Right lobe of liver (tissue), 6 donors: Measurements from ENCODE around the gene CA6. TPM values are rescaled to one million over a fixed set of nuclear protein-coding genes. Genes with fewer than 3 reads are reported as not detected.

Experiments used
- ATAC-seq, 4 donors: fragments of 200-7000 bp; cut with Tn5 transposase; one replicate each; pipeline ENCODE4 v1.9.1; 2020; ENCODE audit warnings: mild to moderate bottlenecking in 4 of 4, moderate library complexity in 4 of 4
- DNase-seq, 3 donors: peaks; one replicate each; pipeline ENCODE4 v3.0.0-alpha.2; 2020
- H3K27ac ChIP-seq, 3 donors: fragments of 200-600 bp; one replicate each; pipeline ENCODE4 v1.8.0; 2022
- H3K27me3 ChIP-seq, 2 donors: fragments of 200-600 bp; one replicate each; pipeline ENCODE4 v1.8.0; 2022
- H3K36me3 ChIP-seq, 4 donors: fragments of 200-600 bp; sonication (generic) in 1 of 4; one replicate each; pipeline versions ENCODE4 v1.5.1 to v1.8.0; 2017 to 2022; ENCODE audit warnings: control low read depth in 1 of 4
- H3K4me1 ChIP-seq, 4 donors: fragments of 200-600 bp; sonication (generic) in 1 of 4; one replicate each; pipeline versions ENCODE4 v1.5.1 to v1.8.0; 2017 to 2022; ENCODE audit warnings: control low read depth in 1 of 4
- H3K4me3 ChIP-seq, 3 donors: fragments of 200-600 bp; one replicate each; pipeline ENCODE4 v1.8.0; 2022
- H3K9me3 ChIP-seq, 4 donors: fragments of 200-600 bp; sonication (generic) in 1 of 4; one replicate each; pipeline versions ENCODE4 v1.5.1 to v1.8.0; 2017 to 2022; ENCODE audit warnings: control low read depth in 1 of 4
- CTCF ChIP-seq, 4 donors: fragments of 200-600 bp in 3 of 4; fragments of 450-650 bp in 1 of 4; IDR thresholded peaks; one replicate each; pipeline versions ENCODE4 v1.5.1 to v1.8.0; 2016 to 2022; ENCODE audit warnings: antibody characterized with exemption in 4 of 4, mild to moderate bottlenecking in 2 of 4
- POLR2A ChIP-seq: fragments of 450-650 bp; IDR thresholded peaks from one replicate; pipeline ENCODE4 v1.6.1; 2017; ENCODE audit warnings: antibody characterized with exemption, mild to moderate bottlenecking
- WGBS: methylation state at CpG from one replicate; pipeline ENCODE4 v1.1.6; 2018; ENCODE audit warnings: low coverage, low lambda C conversion rate; ENCODE audit not compliant: insufficient coverage; ENCODE audit errors: missing lambda C conversion rate; 5-methylcytosine and 5-hydroxymethylcytosine counted together
- intact Hi-C, 2 donors: fragments of 100-400 bp; cut with DNase I; formaldehyde crosslinking; loops; one replicate each; pipeline versions ENCODE4 v1.11.2 to v1.14.1; 2022
- total RNA-seq, 6 experiments: library from RNA; depleted of rRNA in 2 of 6; stranded (reverse); fragments of >200 nt in 2 of 6; fragmentation: NEBNext Ultra II Directional in 3 of 6; extraction: Animal tissue kit (Norgen Biotek cat#: 25700) in 3 of 6; gene quantifications; one replicate each; pipeline versions ENCODE4 v1.1.0 to v1.2.4, GENCODE V29; 2016 to 2023
- donor health status: DM: no; HTN: yes; CAD: no.
- donor health status: DM: no; HTN: no; CAD: no.
- donor health status: DM: no; HTN: no; CAD: no.
- donor health status: DM: no; HTN: yes; CAD: no.
- donor health status: DM: no; HTN: yes; CAD: no.

CA6 gene
- total RNA-seq, 6 experiments from 2014 or later, result not detected

- ATAC-seq (peak in 3 of 4 donors; percentile 18 to 37 (median 23)), DNase-seq (no peak)
- intact Hi-C loops, result no loop called here
- TF ChIP-seq POLR2A, result no peak
- no peak for TF ChIP-seq CTCF (IDR thresholded peaks at IDR 0.05)
- H3K27ac ChIP-seq, result no peak overlapping the region
- no peak overlapping the region for H3K4me3 ChIP-seq
- 45% methylated on average over 8 of the region's 9 CpGs for WGBS
- no peaks in the 10 kb centered on the region for H3K9me3 ChIP-seq
- no peaks in the 10 kb centered on the region for H3K27me3 ChIP-seq
- H3K4me1 ChIP-seq, result no peaks in the 10 kb centered on the region
- no peaks in the 10 kb centered on the region for H3K36me3 ChIP-seq
Observed at GRCh38 chr1:8947127-8947691, 1.5 kb downstream of the CA6 start.

- intact Hi-C loops, result no loop called here
- no peak for DNase-seq
- Histone ChIP-seq H3K36me3 (no peaks in the 10 kb centered on the region), H3K4me1 (no peaks in the 10 kb centered on the region), H3K27me3 (no peaks in the 10 kb centered on the region), H3K27ac (no peak overlapping the region), H3K9me3 (no peaks in the 10 kb centered on the region), H3K4me3 (no peak overlapping the region)
- no peak for ATAC-seq
- no peak for TF ChIP-seq POLR2A
- no peak for TF ChIP-seq CTCF (IDR thresholded peaks at IDR 0.05)
- 50% methylated on average over 2 of the region's 3 CpGs for WGBS
Observed at GRCh38 chr1:8950309-8950708, 4.6 kb downstream of the CA6 start.

GRCh38 chr1:8951231-8951630 lies 5.6 kb downstream of the CA6 start:
- ATAC-seq (no peak), DNase-seq (no peak)
- Histone ChIP-seq H3K9me3 (no peaks in the 10 kb centered on the region), H3K4me3 (no peak overlapping the region), H3K36me3 (no peaks in the 10 kb centered on the region), H3K4me1 (no peaks in the 10 kb centered on the region), H3K27ac (no peak overlapping the region), H3K27me3 (no peaks in the 10 kb centered on the region)
- intact Hi-C loops, result no loop called here
- no peak for TF ChIP-seq CTCF (IDR thresholded peaks at IDR 0.05)
- no peak for TF ChIP-seq POLR2A
- 75% methylated on average over 6 of the region's 6 CpGs for WGBS

GRCh38 chr1:8955406-8955805 lies 9.7 kb downstream of the CA6 start:
- intact Hi-C loops, result no loop called here
- WGBS, result 95% methylated on average over 9 of the region's 11 CpGs
- no peaks in the 10 kb centered on the region for H3K27me3 ChIP-seq
- TF ChIP-seq CTCF (IDR thresholded peaks at IDR 0.05), result no peak
- no peak for TF ChIP-seq POLR2A
- no peaks in the 10 kb centered on the region for H3K9me3 ChIP-seq
- DNase-seq, result no peak
- H3K36me3 ChIP-seq, result no peaks in the 10 kb centered on the region
- no peaks in the 10 kb centered on the region for H3K4me1 ChIP-seq
- ATAC-seq, result no peak
- no peak overlapping the region for H3K4me3 ChIP-seq
- H3K27ac ChIP-seq, result no peak overlapping the region
